GOT3 (cell line): Measurements from ENCODE around the gene CCDC148.

Source experiments
- DNase-seq: peaks from one replicate; lab custom pipeline; 2025; ENCODE audit warnings: mixed read lengths; lab: John Stamatoyannopoulos, UW

Gene CCDC148

DNA sequence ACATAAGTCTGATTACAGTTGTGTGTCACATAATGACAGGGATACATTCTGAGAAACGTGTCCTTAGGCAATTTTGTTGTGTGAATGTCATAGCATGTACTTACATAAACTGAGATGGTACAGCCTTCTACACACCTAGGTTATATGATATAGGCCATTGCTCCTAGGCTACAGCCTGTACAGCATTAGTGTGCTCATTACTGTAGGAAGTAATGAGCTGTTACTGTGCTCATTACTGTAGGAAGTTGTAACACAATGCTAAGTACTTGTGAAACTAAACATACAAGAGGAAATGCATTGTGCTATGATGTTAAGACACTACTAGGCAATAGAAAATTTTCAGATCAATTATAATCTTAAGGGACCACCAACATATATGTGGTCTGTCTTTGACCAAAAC, 282.1 kb downstream of the CCDC148 start:
- no peak for DNase-seq

DNA sequence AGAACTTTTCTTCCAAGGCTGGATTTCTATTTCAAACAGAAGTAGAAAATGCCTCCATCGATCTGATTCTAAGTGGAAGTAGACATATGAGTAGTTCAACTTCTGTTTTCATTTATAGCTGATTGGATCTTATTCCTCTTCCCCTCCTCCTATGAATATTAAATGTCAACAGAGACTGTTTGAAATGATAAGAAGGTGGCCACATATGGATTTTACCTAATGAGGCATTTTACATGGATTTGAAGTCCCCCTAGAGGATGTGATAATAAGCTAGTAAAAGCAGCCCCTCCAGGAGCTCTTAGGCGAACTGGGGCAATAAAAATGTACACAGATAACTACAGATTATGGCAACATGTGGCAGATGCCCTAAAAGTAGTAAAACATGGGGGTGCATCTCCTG, 283.8 kb downstream of the CCDC148 start:
- no peak for DNase-seq

DNA sequence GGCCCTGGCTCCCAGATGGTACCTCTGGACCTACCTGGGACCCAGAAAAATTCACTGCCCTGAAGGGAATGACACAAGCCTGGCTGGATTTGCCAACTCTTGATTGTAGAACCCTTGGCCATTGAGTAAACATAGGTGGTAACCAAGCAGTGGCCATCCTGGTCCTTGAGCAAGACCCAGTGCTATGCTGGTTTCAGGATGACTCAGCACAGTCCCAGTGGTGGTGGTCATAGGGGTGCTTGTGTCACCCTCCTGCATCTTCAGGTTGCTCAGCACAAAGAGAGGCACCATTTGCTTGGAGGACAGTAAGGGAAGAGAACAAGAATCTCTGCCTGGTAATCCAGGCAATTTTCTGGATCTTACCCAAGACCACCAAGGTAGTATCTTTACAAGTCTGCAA, 302.0 kb downstream of the CCDC148 start:
- DNase-seq: no peak

DNA sequence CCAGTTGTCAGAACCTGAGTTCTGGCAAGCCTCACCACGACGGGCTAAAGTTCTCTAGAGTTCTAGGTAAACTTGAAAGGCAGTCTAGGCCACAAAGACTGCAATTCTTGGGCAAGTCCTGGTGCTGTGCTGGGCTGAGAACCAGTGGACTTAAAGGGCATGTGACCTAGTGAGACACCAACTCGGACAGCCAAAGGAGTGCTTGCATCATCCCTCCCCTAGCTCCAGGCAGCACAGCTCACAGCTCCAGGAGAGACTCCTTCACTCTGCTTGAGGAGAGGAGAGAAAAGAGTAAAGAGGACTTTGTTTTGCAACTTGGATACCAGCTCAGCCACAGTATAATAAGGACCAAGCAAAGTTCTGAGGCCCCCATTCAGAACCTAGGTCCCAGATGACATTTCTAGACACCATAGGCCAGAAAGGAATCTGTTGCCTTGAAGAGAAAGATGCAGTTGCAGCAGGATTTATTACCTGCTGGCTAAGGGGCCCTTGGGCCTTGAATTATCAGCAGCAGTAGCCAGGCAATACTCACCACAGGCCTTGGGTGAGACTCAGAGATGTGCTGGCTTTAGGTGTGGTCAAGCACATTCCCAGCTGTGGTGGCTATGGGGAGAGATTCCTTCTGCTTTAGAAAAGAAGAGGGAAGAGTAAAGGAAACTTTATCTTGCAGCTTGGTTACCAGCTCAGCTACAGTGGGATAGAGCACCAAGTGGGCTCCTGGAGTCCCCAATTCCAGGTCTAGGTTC, 303.1 kb downstream of the CCDC148 start:
- no peak for DNase-seq

- DNase-seq: no peak
Measured at GRCh38 chr2:158144914-158145625, 311.5 kb downstream of the CCDC148 start.

- DNase-seq: no peak
Measured at GRCh38 chr2:158143703-158144360, 312.7 kb downstream of the CCDC148 start.

DNA sequence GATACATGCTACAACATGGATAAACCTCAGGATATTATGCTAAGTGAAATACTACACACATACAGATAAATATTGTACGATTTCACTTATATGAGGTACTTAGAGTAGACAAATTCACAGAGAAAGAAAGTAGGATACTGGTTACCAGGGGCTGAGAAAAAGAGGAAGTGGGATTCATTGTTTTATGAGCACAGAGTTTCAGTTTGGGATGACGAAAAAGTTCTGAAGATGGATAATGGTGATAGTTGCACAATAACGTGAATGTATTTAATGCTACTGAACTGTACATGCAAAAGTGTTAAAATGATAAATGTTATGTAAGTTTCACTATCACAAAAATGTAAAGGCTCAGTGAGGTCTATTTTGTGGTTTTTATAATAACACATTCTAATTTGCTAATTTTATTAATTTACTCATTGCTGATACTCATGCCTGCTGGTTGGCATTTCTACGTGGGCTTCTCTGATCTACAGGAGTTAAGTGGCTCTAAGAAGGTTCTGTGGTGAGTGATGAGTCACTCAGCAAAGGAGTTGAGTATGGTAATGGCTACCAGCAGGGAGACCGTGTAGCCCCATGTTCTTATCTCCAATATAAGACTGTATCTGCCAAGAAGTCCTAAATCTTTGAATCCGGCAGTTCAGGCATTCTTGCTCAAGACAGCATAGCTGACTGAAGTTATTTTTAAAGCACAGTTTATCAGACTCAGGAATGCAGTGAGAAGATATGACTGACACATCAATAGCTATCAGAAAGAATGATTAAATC, 313.8 kb downstream of the CCDC148 start:
- no peak for DNase-seq

DNA sequence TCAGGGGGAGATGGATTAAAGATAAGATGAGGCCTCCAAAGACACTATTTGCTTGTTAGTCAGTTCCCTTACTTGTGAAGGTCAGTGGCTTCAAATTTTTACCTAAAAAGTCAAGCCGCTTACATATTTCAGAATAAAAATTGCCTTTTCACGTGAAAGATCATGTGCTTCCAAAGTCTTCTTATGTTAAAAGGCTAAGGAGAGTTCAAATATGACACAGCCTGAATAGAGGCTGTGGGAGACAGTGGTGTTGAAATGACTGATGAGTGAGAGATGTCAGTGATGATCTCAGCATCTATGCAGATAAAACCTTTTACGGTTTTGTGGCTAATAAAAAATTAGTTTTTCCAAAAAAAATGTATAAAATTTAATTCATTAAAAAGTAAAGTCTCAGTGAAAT, 314.4 kb downstream of the CCDC148 start:
- DNase-seq: no peak

DNA sequence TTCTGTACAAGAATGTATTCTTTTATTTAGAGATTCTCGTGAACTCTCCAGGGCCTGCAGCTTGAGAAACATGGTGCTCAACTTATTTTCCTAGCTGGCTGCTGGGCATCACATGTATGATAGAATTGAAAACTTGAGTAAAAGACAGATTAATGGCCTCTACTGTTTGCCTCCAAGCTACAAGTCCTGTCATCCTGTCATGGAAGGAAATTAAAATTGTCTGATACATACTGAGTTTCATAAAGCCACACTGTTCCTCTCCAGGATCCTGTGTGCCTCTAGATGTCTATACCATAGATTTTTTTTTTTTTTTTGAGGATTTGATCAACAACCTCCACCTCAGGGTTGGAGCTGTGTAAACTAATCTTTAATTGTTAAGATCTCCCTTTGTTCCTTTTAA, 316.4 kb downstream of the CCDC148 start:
- no peak for DNase-seq

DNA sequence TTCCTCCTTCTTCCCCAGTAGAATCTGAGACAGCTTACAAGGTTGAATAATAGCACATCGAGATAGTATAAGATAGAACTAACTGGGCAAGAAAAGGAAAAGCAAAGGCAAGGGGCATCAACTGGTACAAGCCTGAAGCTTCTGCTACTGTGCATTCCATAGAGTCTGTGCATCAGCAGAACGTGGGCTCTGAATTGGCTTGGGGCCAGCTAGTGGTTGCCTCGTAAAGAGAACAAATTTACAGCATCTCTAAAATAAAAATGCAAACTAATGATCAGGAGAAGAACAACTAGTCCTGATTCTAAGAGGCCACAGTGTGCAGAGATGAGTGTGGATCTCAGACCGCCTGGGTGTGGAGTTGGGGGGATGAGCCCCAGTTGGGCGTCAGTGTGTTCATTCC, 318.3 kb downstream of the CCDC148 start:
- no peak for DNase-seq

DNA sequence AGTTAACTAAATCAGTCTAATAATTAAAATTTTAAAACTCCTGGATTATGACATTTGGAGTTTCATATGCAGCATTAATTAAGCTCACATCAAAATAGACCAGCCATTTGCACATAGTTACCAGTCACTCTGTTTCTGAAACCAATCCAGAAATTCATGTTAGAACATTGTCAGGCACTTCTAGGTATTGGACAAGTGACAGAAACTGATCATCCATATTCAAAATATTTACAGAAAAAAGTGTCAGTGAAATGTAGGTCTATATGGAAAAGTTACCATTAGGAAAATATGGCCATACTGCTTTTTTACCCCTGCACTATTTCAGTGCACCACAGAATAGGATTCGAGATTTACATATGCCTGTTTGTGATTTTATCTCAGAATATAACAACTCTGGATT, 321.5 kb downstream of the CCDC148 start:
- no peak for DNase-seq

DNA sequence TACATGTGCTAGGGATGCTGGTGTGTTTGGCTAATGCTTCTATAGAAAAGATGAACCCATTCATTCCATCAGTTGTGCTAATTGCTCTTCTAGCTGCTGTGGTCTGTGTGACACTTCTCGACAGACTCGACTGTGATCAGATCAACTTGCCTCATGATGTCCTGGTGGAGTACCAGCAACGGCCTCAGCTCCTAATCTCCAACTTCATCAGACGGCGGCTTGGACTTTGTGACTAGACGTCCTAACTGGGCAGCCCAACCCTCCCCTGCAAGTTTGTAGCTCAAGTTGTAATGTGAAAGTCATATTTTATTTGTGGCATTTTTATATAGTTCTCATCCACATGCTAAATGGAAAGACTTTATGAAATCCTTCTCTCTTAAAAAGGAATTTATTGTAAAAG, 321.9 kb downstream of the CCDC148 start:
- no peak for DNase-seq

DNA sequence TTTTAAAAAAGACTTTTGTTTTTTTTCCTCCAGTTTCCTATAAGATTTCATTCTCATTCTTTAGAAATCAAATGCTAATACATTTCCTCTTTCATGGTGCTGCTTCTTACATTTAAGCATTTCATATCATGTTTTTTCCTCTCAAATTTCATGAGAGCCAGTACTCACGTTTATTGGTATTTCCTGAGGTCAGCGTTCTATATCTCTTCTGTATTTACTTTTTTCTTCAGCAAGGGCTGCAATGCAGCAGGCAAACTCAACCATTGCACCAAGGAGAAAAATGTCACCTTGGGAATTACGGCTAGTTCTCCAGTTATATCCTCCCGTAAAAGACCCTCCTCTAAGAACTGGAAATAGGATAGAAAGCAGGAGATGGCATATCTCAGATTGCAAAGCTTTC, 322.5 kb downstream of the CCDC148 start:
- no peak for DNase-seq

- no peak for DNase-seq
Measured at GRCh38 chr2:158131919-158132566, 324.5 kb downstream of the CCDC148 start.

DNA sequence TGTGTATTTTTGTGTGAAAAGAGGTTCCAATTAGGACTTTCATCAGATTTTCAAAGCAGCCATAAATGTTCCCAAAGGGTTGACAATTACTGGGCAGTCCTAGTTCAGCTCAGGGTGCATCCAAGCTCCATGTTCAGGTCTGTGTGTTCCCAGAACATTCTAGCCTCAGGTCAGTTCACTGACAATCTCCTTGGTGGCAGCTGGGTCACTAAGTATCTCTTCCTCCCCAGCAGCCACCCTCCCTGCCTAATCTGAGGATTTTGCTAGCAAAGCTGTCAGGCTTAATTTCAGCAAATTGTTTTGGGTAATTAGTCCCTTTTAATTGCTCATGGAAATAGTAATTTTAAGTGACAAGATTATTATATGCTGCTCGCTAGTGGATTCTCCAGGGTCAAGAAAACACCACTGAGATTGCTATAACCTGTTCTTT, 325.1 kb downstream of the CCDC148 start:
- no peak for DNase-seq

GRCh38 chr2:158130832-158131473, 325.6 kb downstream of the CCDC148 start:
- no peak for DNase-seq

- DNase-seq: no peak
Measured at GRCh38 chr2:158129037-158129436, 327.5 kb downstream of the CCDC148 start.

GRCh38 chr2:158128168-158128973, 328.2 kb downstream of the CCDC148 start:
- DNase-seq: no peak

- DNase-seq: no peak
Measured at GRCh38 chr2:158127380-158127804, 329.2 kb downstream of the CCDC148 start.

DNA sequence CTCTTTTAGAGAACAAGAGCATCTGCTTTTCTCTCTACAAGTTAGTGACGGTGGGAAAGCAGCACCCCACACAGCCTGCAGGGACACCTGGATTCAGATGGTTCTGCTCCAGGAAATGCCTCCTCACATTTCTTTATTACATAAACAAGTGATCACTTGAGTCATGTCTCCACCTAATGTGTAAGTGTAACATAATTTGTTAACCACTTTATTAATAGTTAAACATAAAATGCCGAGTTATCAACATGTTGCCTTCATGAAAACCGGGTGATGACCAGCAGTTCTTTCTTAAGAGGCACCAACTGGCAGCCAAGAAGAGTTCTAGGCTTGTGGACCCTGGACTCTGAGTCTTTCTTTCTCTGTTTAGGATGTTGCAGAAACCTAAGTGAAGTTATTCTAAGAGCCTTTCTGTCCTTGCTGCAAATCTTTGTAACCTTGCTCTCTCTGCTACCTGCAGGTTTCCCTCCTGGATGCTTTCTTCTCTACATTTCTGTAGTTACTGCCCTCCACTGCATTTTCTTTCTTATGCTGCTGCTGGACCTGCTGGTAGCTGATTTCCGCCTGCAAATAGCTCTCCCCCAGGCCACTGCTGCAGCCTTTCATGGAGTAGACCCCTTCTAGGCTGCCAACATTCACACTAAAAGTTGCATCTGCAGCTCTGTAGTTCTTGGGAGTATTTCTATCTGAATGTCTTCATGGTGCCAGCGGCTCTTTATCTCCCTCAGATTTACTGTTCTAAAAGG, 330.6 kb downstream of the CCDC148 start:
- no peak for DNase-seq
